H9 (cell line): ENCODE data around the gene MAGEB17. TPM values are rescaled to one million over a fixed set of nuclear protein-coding genes. Genes with fewer than 3 reads are reported as not detected.
A peak's percentile ranks its signal among the peaks of the same experiment; 100 is the strongest.

Experiments used
- DNase-seq: peaks from one replicate; pipeline ENCODE4 v3.0.0-alpha.2; 2017
- H2AFZ ChIP-seq: one replicate; pipeline ENCODE4 v1.6.1; 2013; ENCODE audit warnings: mild to moderate bottlenecking, low read length, control low read depth, moderate library complexity
- H2AK5ac ChIP-seq: 2 replicates; pipeline ENCODE4 v1.6.1; 2013; ENCODE audit warnings: low read length, control low read depth, mixed read lengths; ENCODE audit not compliant: insufficient read length
- H2BK120ac ChIP-seq: one replicate; pipeline ENCODE4 v1.6.1; 2013; ENCODE audit warnings: low read depth, mild to moderate bottlenecking, low read length, control low read depth, inconsistent platforms; ENCODE audit not compliant: poor library complexity, severe bottlenecking
- H2BK12ac ChIP-seq: 2 replicates; pipeline ENCODE4 v1.6.1; 2013; ENCODE audit warnings: low read length, control low read depth, mixed read lengths, low read depth; ENCODE audit not compliant: insufficient read length
- H2BK15ac ChIP-seq: 2 replicates; pipeline ENCODE4 v1.6.1; 2013; ENCODE audit warnings: low read depth, low read length, control low read depth
- H2BK20ac ChIP-seq: one replicate; pipeline ENCODE4 v1.6.1; 2013; ENCODE audit warnings: low read depth, mild to moderate bottlenecking, low read length, control low read depth, inconsistent platforms; ENCODE audit not compliant: poor library complexity, severe bottlenecking
- H2BK5ac ChIP-seq: 2 replicates; pipeline ENCODE4 v1.6.1; 2013; ENCODE audit warnings: low read length, control low read depth, mixed read lengths; ENCODE audit not compliant: insufficient read length
- H3K14ac ChIP-seq: 2 replicates; pipeline ENCODE4 v1.6.1; 2013; ENCODE audit warnings: low read length, control low read depth; ENCODE audit not compliant: insufficient read depth
- H3K18ac ChIP-seq: 2 replicates; pipeline ENCODE4 v1.6.1; 2013; ENCODE audit warnings: low read depth, mild to moderate bottlenecking, mixed read lengths, low read length, control low read depth; ENCODE audit not compliant: insufficient read length
- H3K23ac ChIP-seq: 2 replicates; pipeline ENCODE4 v1.6.1; 2013; ENCODE audit warnings: low read length, control low read depth, mixed read lengths, low read depth; ENCODE audit not compliant: insufficient read length
- H3K23me2 ChIP-seq: 2 replicates; pipeline ENCODE4 v1.6.1; 2013; ENCODE audit warnings: low read depth, mild to moderate bottlenecking, mixed read lengths, low read length, control low read depth; ENCODE audit not compliant: insufficient read length, poor library complexity, severe bottlenecking
- H3K27ac ChIP-seq: 2 replicates; pipeline ENCODE4 v1.5.1; 2013; ENCODE audit warnings: low read length, control low read depth, mixed read lengths, low read depth; ENCODE audit not compliant: insufficient read length
- H3K27me3 ChIP-seq: 2 replicates; pipeline ENCODE4 v1.6.1; 2013; ENCODE audit warnings: low read length, control low read depth, inconsistent platforms; ENCODE audit not compliant: insufficient read depth
- H3K4ac ChIP-seq: 2 replicates; pipeline ENCODE4 v1.6.1; 2013; ENCODE audit warnings: low read depth, mild to moderate bottlenecking, control low read depth, inconsistent platforms, low read length, moderate library complexity
- H3K4me1 ChIP-seq: 2 replicates; pipeline ENCODE4 v1.6.1; 2013; ENCODE audit warnings: low read length, control low read depth, inconsistent platforms; ENCODE audit not compliant: insufficient read depth
- H3K4me2 ChIP-seq: 2 replicates; pipeline ENCODE4 v1.6.1; 2013; ENCODE audit warnings: low read length, control low read depth, mixed read lengths; ENCODE audit not compliant: insufficient read length, insufficient read depth
- H3K56ac ChIP-seq: 2 replicates; pipeline ENCODE4 v1.6.1; 2013; ENCODE audit warnings: low read depth, mild to moderate bottlenecking, mixed read lengths, low read length, control low read depth; ENCODE audit not compliant: insufficient read length
- H3K79me1 ChIP-seq: 2 replicates; pipeline ENCODE4 v1.6.1; 2013; ENCODE audit warnings: low read depth, mild to moderate bottlenecking, moderate library complexity, low read length, control low read depth, inconsistent platforms; ENCODE audit not compliant: insufficient read depth, poor library complexity, severe bottlenecking
- H3K79me2 ChIP-seq: 2 replicates; pipeline ENCODE4 v1.6.1; 2013; ENCODE audit warnings: low read length, control low read depth, inconsistent platforms; ENCODE audit not compliant: insufficient read depth
- H3K9ac ChIP-seq: 2 replicates; pipeline ENCODE4 v1.6.1; 2013; ENCODE audit warnings: low read length, control low read depth, mixed read lengths; ENCODE audit not compliant: insufficient read length; ENCODE audit errors: extremely low read depth
- H3K9me3 ChIP-seq: one replicate; pipeline ENCODE4 v1.6.1; 2013; ENCODE audit warnings: low read depth, low read length, inconsistent platforms; ENCODE audit not compliant: control insufficient read depth
- H3T11ph ChIP-seq: one replicate; pipeline ENCODE4 v1.6.1; 2013; ENCODE audit warnings: mild to moderate bottlenecking, low read length, control low read depth, inconsistent platforms
- H4K20me1 ChIP-seq: one replicate; pipeline ENCODE4 v1.6.1; 2013; ENCODE audit not compliant: control insufficient read depth, insufficient read length, insufficient read depth
- H4K5ac ChIP-seq: 2 replicates; pipeline ENCODE4 v1.6.1; 2013; ENCODE audit warnings: low read depth, mild to moderate bottlenecking, mixed read lengths, low read length, control low read depth; ENCODE audit not compliant: insufficient read length
- H4K8ac ChIP-seq: replicated peaks from 2 replicates; pipeline ENCODE4 v1.6.1; 2013; ENCODE audit warnings: low read length, control low read depth, mixed read lengths, low read depth; ENCODE audit not compliant: insufficient read length
- H4K91ac ChIP-seq: 2 replicates; pipeline ENCODE4 v1.6.1; 2013; ENCODE audit warnings: low read depth, mild to moderate bottlenecking, moderate library complexity, mixed read lengths, low read length, control low read depth; ENCODE audit not compliant: insufficient read length
- H3K27ac Mint-ChIP-seq, 3 experiments: 2 replicates in 2 of 3; 3 replicates in 1 of 3; pipeline ENCODE4 v1.8.0; 2020 to 2021; ENCODE audit warnings: mixed read lengths in 3 of 3, mild to moderate bottlenecking in 1 of 3, moderate library complexity in 1 of 3
- H3K27me3 Mint-ChIP-seq: 2 replicates; pipeline ENCODE4 v1.8.0; 2021; ENCODE audit warnings: low read depth, mild to moderate bottlenecking, moderate library complexity, mixed read lengths
- H3K36me3 Mint-ChIP-seq, 3 experiments: 2 replicates in 2 of 3; 3 replicates in 1 of 3; pipeline ENCODE4 v1.8.0; 2020 to 2021; ENCODE audit warnings: low read depth in 3 of 3, mixed read lengths in 3 of 3; ENCODE audit not compliant: insufficient read depth in 1 of 3
- H3K4me1 Mint-ChIP-seq, 2 experiments: 2 replicates each; pipeline ENCODE4 v1.8.0; 2020; ENCODE audit warnings: mixed read lengths in 2 of 2
- H3K4me3 Mint-ChIP-seq, 2 experiments: 2 replicates in 1 of 2; 3 replicates in 1 of 2; pipeline ENCODE4 v1.8.0; 2020 to 2021; ENCODE audit warnings: mild to moderate bottlenecking in 2 of 2, mixed read lengths in 2 of 2, moderate library complexity in 1 of 2
- H3K9me3 Mint-ChIP-seq, 2 experiments: 2 replicates in 1 of 2; 3 replicates in 1 of 2; pipeline ENCODE4 v1.8.0; 2020; ENCODE audit warnings: mild to moderate bottlenecking in 2 of 2, mixed read lengths in 2 of 2, moderate library complexity in 1 of 2
- CTCF ChIP-seq: fragments of 200-600 bp; sonication (generic); conservative IDR thresholded peaks from 3 replicates; pipeline ENCODE4 v1.8.0; 2021; ENCODE audit warnings: antibody characterized with exemption, mild to moderate bottlenecking
- WGBS: extraction: QIAGEN DNeasy Blood & Tissue Kit; methylation state at CpG from one replicate; pipeline ENCODE4 v1.1.7; 2013; ENCODE audit warnings: missing lambda C conversion rate, low lambda C conversion rate, mixed read lengths; ENCODE audit not compliant: insufficient read length; ENCODE audit errors: extremely low coverage; 5-methylcytosine and 5-hydroxymethylcytosine counted together
- total RNA-seq: library from RNA; stranded (reverse); gene quantifications from 2 replicates; pipeline ENCODE4 v1.2.1, GENCODE V29; 2021

The MAGEB17 gene
- total RNA-seq, 1 experiment from 2014 or later: 0.74 TPM

GRCh38 chrX:16124201-16124600 is 43.1 kb upstream of the MAGEB17 start:
- Histone ChIP-seq H4K8ac (no peak overlapping the region), H4K91ac (no peak overlapping the region), H2AK5ac (no peak overlapping the region), H4K5ac (no peak overlapping the region), H3K14ac (no peak overlapping the region), H3K79me1 (no peaks in the 10 kb centered on the region), H2BK12ac (no peak overlapping the region), H3K27me3 (no peaks in the 10 kb centered on the region), H2BK120ac (no peak overlapping the region), H3T11ph (no peak overlapping the region), H2BK5ac (no peak overlapping the region), H3K4me1 (peaks cover 4% of the 10 kb centered on the region; the same call in 1 of the 2 replicates), H3K18ac (no peak overlapping the region), H3K56ac (no peak overlapping the region), H3K23ac (no peak overlapping the region), H4K20me1 (no peaks in the 10 kb centered on the region), H3K9ac (peak overlapping the region; percentile 79), H2BK20ac (no peak overlapping the region), H2BK15ac (no peak overlapping the region), H2AFZ (no peak overlapping the region), H3K79me2 (peaks cover 47% of the 10 kb centered on the region), H3K23me2 (peaks cover 9% of the 10 kb centered on the region), H3K4ac (no peak overlapping the region), H3K4me2 (peak overlapping the region; percentile 95), H3K9me3 (peaks cover 4% of the 10 kb centered on the region), H3K27ac (no peak overlapping the region)
- peak overlapping the region in 2 of 3 experiments; percentile 64 to 84; a peak in 6 of 7 replicates for H3K27ac Mint-ChIP-seq
- H3K36me3 Mint-ChIP-seq: peaks cover 11 to 34% (median 17%) of the 10 kb centered on the region in 3 experiments
- DNase-seq: no peak
- no peaks in the 10 kb centered on the region; the same call in 1 of the 2 replicates for H3K27me3 Mint-ChIP-seq
- H3K9me3 Mint-ChIP-seq: peaks cover 10 to 13% of the 10 kb centered on the region in 2 experiments
- H3K4me3 Mint-ChIP-seq: peak overlapping the region; percentile 57 to 71
- no CpG with 5 or more reads among the region's 7 CpGs for WGBS
- TF ChIP-seq CTCF: no peak
- H3K4me1 Mint-ChIP-seq: peaks cover 48 to 49% of the 10 kb centered on the region in 2 experiments
